Measurements from ENCODE around the gene NFKBIL1.

The NFKBIL1 gene

DNA sequence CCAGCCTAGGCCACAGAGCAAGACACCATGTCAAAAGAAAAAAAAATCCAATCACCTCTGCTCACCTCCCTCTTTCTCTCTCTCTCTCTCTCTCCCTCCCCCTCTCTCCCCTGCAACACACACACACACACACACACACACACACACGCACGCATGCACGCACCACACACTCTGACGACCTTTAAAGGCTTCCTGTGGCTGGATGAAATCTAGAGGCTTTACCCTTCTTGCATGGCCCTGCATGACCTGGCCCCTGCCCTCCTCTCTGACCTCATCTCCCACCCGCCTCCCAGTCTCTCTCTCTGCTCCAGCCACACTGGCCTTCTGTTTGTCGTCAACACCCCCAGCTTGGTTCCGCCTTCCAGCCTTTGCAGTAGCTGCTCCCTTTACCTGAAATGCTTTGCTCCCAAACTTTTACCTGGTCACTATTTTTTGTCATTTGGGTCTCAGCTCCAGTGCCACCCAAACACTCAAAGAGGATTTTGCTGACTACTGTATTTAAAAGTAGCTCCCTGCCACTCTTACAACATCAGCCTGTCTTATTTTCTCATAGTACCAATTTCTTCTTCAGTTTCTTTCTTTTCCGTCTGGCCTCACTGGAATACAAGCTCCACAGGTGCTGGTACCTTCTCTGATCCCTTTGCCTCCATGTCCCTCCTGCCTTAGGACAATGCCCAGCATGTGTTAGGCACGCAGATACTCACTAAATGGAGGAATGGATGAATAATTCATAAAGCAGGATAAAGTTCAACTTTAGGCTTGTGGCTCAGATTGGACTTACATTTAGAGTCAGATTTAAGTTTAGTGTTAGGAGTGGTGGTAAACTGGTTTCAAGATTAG is 20.3 kb downstream of the NFKBIL1 start:
- peak; percentile 56 for DNase-seq

DNA sequence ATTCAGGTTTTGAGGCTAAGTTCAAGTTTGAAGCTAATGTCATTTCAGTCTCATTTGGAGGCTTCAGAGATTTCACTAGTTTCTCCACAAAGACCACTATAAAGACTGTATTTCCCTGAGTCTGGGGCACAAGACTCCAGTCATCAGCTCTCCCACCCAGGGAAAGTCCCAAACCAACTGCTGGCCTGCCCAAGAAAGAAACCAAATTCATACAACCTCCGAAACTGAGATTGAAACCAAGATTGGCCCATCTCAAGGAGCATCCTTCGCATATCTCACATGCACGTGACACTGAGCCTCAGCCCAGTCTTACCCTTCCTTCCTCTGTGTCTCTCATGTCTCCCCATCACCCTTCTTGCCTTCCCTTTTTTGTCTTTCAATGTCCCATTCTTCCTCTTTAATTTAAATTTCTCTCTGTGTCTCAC is 21.1 kb downstream of the NFKBIL1 start:
- DNase-seq = peak; percentile 82

DNA sequence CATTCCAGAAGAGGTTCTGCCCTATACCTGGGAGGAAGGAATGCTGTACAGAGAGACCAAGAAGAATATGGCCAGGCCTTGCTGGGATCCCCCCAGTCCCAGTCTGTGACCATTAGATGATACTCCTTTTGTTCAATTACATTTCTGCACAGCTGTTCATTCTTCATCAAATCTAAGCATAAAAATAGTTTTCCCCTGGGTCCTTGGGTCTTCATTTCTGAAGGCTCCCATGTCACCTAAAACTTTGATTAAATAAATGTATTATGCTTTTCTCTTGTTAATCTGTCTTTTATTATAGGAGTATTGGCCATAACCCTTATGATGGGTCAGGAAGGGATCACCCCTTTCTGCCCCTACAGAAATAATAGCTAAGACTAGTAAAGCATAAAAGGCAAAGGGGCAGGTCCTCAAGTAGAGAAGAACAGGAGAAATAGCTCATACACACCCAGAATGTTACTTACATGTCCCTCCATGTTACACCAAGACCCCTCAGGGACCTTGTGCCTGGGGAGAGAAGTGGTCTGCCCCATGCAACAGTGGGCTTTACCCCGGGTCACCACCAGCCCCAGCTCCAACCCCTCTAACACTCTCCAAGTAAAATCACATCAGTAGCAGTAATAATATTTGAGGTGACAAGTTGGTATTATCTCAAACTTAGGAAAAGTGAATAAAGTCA is 22.6 kb downstream of the NFKBIL1 start:
- no peak for DNase-seq

DNA sequence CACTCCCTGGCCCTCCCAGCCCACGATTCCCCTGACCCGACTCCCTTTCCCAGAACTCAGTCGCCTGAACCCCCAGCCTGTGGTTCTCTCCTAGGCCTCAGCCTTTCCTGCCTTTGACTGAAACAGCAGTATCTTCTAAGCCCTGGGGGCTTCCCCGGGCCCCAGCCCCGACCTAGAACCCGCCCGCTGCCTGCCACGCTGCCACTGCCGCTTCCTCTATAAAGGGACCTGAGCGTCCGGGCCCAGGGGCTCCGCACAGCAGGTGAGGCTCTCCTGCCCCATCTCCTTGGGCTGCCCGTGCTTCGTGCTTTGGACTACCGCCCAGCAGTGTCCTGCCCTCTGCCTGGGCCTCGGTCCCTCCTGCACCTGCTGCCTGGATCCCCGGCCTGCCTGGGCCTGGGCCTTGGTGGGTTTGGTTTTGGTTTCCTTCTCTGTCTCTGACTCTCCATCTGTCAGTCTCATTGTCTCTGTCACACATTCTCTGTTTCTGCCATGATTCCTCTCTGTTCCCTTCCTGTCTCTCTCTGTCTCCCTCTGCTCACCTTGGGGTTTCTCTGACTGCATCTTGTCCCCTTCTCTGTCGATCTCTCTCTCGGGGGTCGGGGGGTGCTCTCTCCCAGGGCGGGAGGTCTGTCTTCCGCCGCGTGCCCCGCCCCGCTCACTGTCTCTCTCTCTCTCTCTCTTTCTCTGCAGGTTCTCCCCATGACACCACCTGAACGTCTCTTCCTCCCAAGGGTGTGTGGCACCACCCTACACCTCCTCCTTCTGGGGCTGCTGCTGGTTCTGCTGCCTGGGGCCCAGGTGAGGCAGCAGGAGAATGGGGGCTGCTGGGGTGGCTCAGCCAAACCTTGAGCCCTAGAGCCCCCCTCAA is 24.9 kb downstream of the NFKBIL1 start, which contains the start of gene LTA:
Gene LTA, plus strand, starts transcription at position 249 of the 871 bp plus-strand sequence. Its CDS starts 454 bp downstream, at position 703.
- DNase-seq = peak; percentile 89

DNA sequence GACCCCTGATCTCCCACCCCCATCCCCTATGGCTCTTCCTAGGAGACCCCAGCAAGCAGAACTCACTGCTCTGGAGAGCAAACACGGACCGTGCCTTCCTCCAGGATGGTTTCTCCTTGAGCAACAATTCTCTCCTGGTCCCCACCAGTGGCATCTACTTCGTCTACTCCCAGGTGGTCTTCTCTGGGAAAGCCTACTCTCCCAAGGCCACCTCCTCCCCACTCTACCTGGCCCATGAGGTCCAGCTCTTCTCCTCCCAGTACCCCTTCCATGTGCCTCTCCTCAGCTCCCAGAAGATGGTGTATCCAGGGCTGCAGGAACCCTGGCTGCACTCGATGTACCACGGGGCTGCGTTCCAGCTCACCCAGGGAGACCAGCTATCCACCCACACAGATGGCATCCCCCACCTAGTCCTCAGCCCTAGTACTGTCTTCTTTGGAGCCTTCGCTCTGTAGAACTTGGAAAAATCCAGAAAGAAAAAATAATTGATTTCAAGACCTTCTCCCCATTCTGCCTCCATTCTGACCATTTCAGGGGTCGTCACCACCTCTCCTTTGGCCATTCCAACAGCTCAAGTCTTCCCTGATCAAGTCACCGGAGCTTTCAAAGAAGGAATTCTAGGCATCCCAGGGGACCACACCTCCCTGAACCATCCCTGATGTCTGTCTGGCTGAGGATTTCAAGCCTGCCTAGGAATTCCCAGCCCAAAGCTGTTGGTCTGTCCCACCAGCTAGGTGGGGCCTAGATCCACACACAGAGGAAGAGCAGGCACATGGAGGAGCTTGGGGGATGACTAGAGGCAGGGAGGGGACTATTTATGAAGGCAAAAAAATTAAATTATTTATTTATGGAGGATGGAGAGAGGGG is 26.1 kb downstream of the NFKBIL1 start:
- DNase-seq = peak; percentile 32

DNA sequence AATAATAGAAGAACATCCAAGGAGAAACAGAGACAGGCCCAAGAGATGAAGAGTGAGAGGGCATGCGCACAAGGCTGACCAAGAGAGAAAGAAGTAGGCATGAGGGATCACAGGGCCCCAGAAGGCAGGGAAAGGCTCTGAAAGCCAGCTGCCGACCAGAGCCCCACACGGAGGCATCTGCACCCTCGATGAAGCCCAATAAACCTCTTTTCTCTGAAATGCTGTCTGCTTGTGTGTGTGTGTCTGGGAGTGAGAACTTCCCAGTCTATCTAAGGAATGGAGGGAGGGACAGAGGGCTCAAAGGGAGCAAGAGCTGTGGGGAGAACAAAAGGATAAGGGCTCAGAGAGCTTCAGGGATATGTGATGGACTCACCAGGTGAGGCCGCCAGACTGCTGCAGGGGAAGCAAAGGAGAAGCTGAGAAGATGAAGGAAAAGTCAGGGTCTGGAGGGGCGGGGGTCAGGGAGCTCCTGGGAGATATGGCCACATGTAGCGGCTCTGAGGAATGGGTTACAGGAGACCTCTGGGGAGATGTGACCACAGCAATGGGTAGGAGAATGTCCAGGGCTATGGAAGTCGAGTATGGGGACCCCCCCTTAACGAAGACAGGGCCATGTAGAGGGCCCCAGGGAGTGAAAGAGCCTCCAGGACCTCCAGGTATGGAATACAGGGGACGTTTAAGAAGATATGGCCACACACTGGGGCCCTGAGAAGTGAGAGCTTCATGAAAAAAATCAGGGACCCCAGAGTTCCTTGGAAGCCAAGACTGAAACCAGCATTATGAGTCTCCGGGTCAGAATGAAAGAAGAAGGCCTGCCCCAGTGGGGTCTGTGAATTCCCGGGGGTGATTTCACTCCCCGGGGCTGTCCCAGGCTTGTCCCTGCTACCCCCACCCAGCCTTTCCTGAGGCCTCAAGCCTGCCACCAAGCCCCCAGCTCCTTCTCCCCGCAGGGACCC is 27.0 kb downstream of the NFKBIL1 start:
- DNase-seq = peak; percentile 76

DNA sequence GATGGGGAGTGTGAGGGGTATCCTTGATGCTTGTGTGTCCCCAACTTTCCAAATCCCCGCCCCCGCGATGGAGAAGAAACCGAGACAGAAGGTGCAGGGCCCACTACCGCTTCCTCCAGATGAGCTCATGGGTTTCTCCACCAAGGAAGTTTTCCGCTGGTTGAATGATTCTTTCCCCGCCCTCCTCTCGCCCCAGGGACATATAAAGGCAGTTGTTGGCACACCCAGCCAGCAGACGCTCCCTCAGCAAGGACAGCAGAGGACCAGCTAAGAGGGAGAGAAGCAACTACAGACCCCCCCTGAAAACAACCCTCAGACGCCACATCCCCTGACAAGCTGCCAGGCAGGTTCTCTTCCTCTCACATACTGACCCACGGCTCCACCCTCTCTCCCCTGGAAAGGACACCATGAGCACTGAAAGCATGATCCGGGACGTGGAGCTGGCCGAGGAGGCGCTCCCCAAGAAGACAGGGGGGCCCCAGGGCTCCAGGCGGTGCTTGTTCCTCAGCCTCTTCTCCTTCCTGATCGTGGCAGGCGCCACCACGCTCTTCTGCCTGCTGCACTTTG is 28.0 kb downstream of the NFKBIL1 start, which contains the start of gene TNF:
Gene TNF, plus strand, starts transcription at position 231 of the 567 bp plus-strand sequence. Its CDS starts 177 bp downstream, at position 408.
- DNase-seq = peak; percentile 92

DNA sequence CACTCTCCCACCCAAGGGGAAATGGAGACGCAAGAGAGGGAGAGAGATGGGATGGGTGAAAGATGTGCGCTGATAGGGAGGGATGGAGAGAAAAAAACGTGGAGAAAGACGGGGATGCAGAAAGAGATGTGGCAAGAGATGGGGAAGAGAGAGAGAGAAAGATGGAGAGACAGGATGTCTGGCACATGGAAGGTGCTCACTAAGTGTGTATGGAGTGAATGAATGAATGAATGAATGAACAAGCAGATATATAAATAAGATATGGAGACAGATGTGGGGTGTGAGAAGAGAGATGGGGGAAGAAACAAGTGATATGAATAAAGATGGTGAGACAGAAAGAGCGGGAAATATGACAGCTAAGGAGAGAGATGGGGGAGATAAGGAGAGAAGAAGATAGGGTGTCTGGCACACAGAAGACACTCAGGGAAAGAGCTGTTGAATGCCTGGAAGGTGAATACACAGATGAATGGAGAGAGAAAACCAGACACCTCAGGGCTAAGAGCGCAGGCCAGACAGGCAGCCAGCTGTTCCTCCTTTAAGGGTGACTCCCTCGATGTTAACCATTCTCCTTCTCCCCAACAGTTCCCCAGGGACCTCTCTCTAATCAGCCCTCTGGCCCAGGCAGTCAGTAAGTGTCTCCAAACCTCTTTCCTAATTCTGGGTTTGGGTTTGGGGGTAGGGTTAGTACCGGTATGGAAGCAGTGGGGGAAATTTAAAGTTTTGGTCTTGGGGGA is 28.7 kb downstream of the NFKBIL1 start:
- DNase-seq = no peak

DNA sequence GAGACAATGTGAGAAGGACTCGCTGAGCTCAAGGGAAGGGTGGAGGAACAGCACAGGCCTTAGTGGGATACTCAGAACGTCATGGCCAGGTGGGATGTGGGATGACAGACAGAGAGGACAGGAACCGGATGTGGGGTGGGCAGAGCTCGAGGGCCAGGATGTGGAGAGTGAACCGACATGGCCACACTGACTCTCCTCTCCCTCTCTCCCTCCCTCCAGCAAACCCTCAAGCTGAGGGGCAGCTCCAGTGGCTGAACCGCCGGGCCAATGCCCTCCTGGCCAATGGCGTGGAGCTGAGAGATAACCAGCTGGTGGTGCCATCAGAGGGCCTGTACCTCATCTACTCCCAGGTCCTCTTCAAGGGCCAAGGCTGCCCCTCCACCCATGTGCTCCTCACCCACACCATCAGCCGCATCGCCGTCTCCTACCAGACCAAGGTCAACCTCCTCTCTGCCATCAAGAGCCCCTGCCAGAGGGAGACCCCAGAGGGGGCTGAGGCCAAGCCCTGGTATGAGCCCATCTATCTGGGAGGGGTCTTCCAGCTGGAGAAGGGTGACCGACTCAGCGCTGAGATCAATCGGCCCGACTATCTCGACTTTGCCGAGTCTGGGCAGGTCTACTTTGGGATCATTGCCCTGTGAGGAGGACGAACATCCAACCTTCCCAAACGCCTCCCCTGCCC is 29.6 kb downstream of the NFKBIL1 start:
- peak; percentile 52 for DNase-seq

DNA sequence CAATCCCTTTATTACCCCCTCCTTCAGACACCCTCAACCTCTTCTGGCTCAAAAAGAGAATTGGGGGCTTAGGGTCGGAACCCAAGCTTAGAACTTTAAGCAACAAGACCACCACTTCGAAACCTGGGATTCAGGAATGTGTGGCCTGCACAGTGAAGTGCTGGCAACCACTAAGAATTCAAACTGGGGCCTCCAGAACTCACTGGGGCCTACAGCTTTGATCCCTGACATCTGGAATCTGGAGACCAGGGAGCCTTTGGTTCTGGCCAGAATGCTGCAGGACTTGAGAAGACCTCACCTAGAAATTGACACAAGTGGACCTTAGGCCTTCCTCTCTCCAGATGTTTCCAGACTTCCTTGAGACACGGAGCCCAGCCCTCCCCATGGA is 30.2 kb downstream of the NFKBIL1 start:
- DNase-seq = no peak

DNA sequence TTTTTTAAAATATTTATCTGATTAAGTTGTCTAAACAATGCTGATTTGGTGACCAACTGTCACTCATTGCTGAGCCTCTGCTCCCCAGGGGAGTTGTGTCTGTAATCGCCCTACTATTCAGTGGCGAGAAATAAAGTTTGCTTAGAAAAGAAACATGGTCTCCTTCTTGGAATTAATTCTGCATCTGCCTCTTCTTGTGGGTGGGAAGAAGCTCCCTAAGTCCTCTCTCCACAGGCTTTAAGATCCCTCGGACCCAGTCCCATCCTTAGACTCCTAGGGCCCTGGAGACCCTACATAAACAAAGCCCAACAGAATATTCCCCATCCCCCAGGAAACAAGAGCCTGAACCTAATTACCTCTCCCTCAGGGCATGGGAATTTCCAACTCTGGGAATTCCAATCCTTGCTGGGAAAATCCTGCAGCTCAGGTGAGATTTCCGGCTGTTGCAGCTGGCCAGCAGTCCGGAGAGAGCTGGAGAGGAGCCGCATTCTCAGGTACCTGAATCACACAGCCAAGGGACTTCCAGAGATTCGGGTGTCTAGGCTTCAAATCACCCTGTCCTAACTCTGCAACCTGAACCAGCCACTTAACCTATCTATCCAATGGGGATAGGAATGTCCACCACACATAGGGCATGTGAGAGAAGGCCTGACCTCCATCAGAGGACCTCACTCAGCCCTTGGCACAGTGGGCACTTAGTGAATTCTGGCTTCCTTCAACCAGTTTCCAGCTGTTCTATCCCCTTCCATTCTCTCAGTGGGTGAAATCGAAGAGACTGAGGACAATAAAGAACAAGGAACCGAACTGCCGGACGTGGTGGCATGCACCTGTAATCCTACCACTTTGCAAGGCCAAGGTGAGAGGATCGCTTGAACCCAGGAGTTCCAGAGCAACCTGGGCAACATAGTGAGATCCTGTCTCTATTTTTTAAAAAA is 31.0 kb downstream of the NFKBIL1 start:
- DNase-seq = peak; percentile 30

DNA sequence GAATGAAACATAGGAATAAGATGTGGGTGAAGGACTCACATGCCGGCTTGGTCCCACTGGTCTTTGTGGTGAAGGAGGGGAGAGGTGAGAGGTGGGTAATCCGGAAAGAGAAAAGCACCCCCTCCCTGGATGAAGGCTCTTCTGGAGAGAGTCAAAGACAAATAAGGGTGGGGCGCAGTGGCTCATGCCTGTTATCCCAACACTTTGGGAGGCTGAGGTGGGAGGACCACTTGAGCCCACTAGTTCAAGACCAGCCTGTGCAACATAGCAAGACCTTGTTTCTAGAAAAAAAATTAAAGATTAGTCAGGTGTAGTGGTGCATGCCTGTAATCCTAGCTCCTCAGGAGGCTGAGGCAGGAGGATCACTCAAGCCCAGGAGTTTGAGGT is 31.7 kb downstream of the NFKBIL1 start:
- peak; percentile 35 for DNase-seq

DNA sequence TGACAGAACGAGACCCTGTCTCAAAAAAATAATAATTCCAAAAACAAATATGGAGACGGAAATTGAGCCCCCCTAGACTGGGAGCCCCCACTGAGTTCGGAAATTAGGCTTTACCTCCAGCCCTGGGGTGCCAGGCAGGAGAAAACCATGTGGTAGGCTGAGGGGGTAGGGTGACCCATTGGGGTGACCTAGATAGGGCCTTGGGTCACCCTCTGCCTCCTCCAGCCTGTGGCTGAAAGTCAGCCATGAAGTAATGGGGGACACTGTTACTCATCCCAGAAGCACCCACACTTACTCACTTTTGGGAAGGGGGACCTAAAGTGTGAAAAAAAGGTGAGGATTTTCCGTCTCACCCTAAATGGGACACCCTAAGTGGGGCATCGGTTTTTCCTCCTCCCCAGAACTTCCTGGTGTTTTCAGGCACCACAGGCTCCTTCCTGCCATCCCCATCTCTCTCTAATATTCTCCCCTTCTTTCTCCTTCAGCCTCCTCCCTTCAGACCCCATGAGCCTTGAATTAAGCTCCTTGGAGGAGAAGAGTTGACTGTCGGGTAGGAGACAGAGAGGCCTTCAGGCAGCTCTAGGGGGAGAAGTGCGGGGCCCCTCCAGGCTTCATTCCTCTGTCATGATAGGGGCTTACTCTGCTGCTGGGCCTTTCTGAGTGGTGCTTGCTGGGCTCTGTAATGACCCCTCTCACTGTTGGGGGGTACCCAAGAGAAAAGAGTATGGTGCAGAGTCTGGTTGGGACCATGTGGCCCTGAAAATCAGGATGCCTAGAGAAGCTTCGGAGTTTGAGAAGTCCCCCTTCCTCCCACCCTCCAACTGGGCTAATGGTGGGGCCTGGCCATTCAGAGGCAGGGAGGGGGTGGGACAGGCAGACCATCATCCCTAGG is 32.4 kb downstream of the NFKBIL1 start:
- peak; percentile 35 for DNase-seq

DNA sequence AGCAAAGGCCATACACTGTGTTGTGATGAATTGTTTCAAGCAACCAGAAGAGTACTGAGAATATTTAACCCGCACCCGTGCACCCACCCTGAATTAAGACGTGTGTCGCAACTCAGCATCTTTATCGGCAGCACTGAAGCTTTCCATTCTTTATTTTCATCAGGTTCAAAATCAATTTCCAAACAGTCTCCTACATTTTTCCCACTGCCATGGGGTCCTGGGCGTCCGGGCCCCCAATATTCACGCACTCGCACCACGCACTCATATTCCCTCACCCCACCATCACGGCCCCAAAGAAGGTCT is 33.0 kb downstream of the NFKBIL1 start:
- DNase-seq = no peak

DNA sequence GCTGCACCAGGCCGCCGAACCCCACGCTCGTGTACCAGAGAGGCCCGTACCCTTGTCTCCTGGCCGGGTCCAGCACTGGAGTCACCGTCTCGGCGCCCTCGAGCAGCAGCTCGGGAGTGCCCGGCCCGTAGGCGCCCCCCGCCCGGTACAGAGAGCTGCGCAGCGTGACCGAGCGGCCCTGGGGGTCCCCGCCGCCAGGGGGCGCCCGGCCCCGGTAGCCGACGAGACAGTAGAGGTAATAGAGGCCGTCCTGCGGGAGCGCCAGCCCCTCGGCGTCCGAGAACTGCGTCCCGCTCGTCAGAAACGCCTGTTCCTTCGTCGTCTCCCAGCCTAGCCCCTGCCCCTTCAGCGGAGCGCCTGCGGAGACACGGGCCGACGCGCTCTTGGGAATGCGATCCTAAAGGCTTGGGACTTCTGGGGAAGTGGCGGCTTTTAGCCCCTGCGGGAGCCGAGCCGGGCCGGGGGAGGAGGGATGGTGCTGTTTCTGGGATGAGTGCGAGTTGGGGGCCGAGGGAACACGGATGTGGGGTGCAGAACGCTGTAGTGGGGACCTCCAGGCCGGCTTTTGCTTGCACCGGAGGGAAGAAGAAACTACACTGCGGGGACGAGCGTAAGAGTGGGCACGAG is 33.5 kb downstream of the NFKBIL1 start:
- peak; percentile 86 for DNase-seq

DNA sequence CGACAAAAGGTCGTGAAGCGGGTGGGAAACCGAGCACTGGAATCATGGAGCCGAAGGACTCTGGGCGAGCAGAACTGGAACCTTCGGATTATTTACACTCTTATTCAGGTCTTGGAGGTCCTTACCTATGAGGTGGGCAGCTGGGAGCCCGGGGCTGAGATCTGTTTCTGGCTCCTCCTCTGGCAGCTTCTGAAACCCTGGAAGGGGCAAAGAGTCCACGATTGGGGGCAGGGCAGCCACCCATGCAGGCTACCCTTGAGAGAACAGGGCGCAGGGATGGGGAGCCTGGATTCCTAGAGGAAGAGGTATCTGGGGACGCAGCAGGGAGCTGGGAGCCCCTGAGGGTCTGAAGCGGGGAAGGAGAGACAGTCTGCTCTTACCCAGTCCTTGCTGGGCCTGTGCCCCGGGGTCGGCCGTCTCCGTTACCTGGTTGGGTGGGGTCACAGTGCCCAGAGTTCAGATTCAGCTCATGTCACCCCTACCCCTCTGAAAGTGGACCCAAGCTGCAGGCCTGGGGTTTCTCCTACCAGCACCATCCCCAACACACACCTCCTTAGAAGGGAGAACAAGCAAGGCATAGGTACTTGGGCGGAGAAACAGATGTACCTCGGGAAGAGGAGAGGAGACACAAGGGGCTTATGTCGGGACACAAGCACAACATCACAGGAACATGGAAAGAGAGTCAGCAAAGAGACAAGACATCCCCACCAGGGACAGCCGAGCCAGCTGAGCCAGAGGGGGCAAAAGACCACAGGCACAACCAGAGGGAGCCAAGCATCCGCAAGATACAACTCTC is 34.2 kb downstream of the NFKBIL1 start:
- no peak for DNase-seq

All from stimulated activated CD4-positive, alpha-beta T cell treated with anti-CD3 and anti-CD28 coated beads, Interleukin-1b, Interleukin-23, amount 100 ng/mL, for 48 hours (primary cell).